H1 (cell line): ENCODE measurements around the gene IWS1. TPM values are rescaled to one million over a fixed set of nuclear protein-coding genes. Genes with fewer than 3 reads are reported as not detected.
A peak's percentile ranks its signal among the peaks of the same experiment; 100 is the strongest.

ENCODE experiments used
- CTCF ChIA-PET: fragments of 300-600 bp; sonication (Branson Sonifier 250); formaldehyde crosslinking; loops from one replicate; lab custom pipeline; 2021; ENCODE audit not compliant: partially characterized antibody; lab: Charles Lee
- POLR2A ChIA-PET: fragments of 300-600 bp; sonication (Branson Sonifier 250); formaldehyde crosslinking; loops from one replicate; lab custom pipeline; 2021; ENCODE audit warnings: inconsistent platforms; ENCODE audit not compliant: partially characterized antibody; lab: Charles Lee
- DNase-seq, 2 experiments: peaks; one replicate each; pipeline versions ENCODE4 v3.0.0 to v3.0.0-alpha.2; 2010 to 2022; ENCODE audit warnings: low spot score in 2 of 2, low read depth in 1 of 2, mixed read lengths in 1 of 2
- FAIRE-seq: peaks from 2 replicates; lab custom pipeline; 2011; peaks lifted over from hg19 to GRCh38; lab: Jason Lieb, UNC
- H2AFZ ChIP-seq: 2 replicates; pipeline ENCODE4 v1.8.1; 2012; ENCODE audit warnings: low read length, inconsistent platforms
- H2AK5ac ChIP-seq: 2 replicates; pipeline ENCODE4 v1.6.1; 2013; ENCODE audit warnings: low read depth, low read length
- H2BK120ac ChIP-seq: replicated peaks from 2 replicates; pipeline ENCODE3; 2013; ENCODE audit warnings: low read depth, low read length, inconsistent platforms
- H2BK12ac ChIP-seq: 2 replicates; pipeline ENCODE4 v1.6.1; 2013; ENCODE audit warnings: low read depth, low read length
- H2BK15ac ChIP-seq: 2 replicates; pipeline ENCODE4 v1.6.1; 2013; ENCODE audit warnings: low read length
- H2BK20ac ChIP-seq: 2 replicates; pipeline ENCODE4 v1.6.1; 2013; ENCODE audit warnings: low read length
- H2BK5ac ChIP-seq: 2 replicates; pipeline ENCODE4 v1.6.1; 2013; ENCODE audit warnings: low read depth, low read length
- H3K14ac ChIP-seq: 2 replicates; pipeline ENCODE4 v1.6.1; 2013; ENCODE audit warnings: inconsistent platforms; ENCODE audit not compliant: insufficient read length
- H3K18ac ChIP-seq: 2 replicates; pipeline ENCODE4 v1.6.1; 2013; ENCODE audit warnings: low read length; ENCODE audit errors: extremely low read depth
- H3K23ac ChIP-seq: 2 replicates; pipeline ENCODE4 v1.6.1; 2013; ENCODE audit warnings: inconsistent platforms; ENCODE audit not compliant: insufficient read length
- H3K23me2 ChIP-seq: 2 replicates; pipeline ENCODE4 v1.6.1; 2013; ENCODE audit warnings: low read depth, low read length
- H3K27ac ChIP-seq: 2 replicates; pipeline ENCODE4 v1.6.1; 2011; ENCODE audit warnings: low read depth, low read length, inconsistent platforms
- H3K27me3 ChIP-seq, 4 experiments: replicated peaks in 1 of 4; 1 replicate in 1 of 4; 2 replicates in 3 of 4; pipeline versions ENCODE4 v1.6.1 to v1.8.1; 2011 to 2013; ENCODE audit warnings: low read length in 3 of 4, mild to moderate bottlenecking in 3 of 4, inconsistent platforms in 2 of 4, mixed read lengths in 2 of 4, moderate library complexity in 1 of 4; ENCODE audit not compliant: control insufficient read depth in 3 of 4, insufficient read depth in 3 of 4; ENCODE audit errors: extremely low read depth in 1 of 4
- H3K36me3 ChIP-seq, 4 experiments: 2 replicates each; pipeline versions ENCODE4 v1.6.1 to v1.8.1; 2011 to 2013; ENCODE audit warnings: mild to moderate bottlenecking in 4 of 4, low read length in 3 of 4, moderate library complexity in 2 of 4, control low read depth in 1 of 4, inconsistent platforms in 1 of 4; ENCODE audit not compliant: insufficient read depth in 4 of 4, control insufficient read depth in 2 of 4
- H3K4ac ChIP-seq: replicated peaks from 2 replicates; pipeline ENCODE3; 2013; ENCODE audit warnings: low read length, low read depth, mixed read lengths, inconsistent platforms; ENCODE audit not compliant: insufficient read length
- H3K4me1 ChIP-seq, 4 experiments: replicated peaks in 1 of 4; 1 replicate in 1 of 4; 2 replicates in 3 of 4; pipeline versions ENCODE4 v1.6.1 to v1.8.1; 2011 to 2013; ENCODE audit warnings: low read length in 3 of 4, inconsistent platforms in 2 of 4, mixed read lengths in 1 of 4; ENCODE audit not compliant: insufficient read depth in 4 of 4, control insufficient read depth in 3 of 4
- H3K4me2 ChIP-seq, 2 experiments: 2 replicates each; pipeline versions ENCODE4 v1.6.1 to v1.8.1; 2011 to 2013; ENCODE audit warnings: low read depth in 2 of 2, low read length in 2 of 2, control low read depth in 1 of 2, inconsistent platforms in 1 of 2, mild to moderate bottlenecking in 1 of 2; ENCODE audit not compliant: insufficient read depth in 1 of 2
- H3K4me3 ChIP-seq, 4 experiments: fragments of 200-600, 300-600 bp in 1 of 4; sonication (generic), shearing (Covaris generic), sonication (Bioruptor Twin) in 1 of 4; 2 replicates each; pipeline versions ENCODE4 v1.5.1 to v1.8.1; 2011 to 2016; ENCODE audit warnings: low read length in 4 of 4, low read depth in 3 of 4, control low read depth in 2 of 4, inconsistent platforms in 2 of 4, mild to moderate bottlenecking in 2 of 4, mixed read lengths in 1 of 4, moderate library complexity in 1 of 4; ENCODE audit not compliant: insufficient read depth in 2 of 4; ENCODE audit errors: extremely low read depth in 1 of 4
- H3K56ac ChIP-seq: replicated peaks from 2 replicates; pipeline ENCODE3; 2013; ENCODE audit warnings: low read depth, mild to moderate bottlenecking, mixed read lengths, low read length, inconsistent platforms; ENCODE audit not compliant: insufficient read length
- H3K79me1 ChIP-seq: 2 replicates; pipeline ENCODE4 v1.6.1; 2013; ENCODE audit warnings: low read depth, low read length, control low read depth
- H3K79me2 ChIP-seq, 2 experiments: 2 replicates each; pipeline versions ENCODE4 v1.6.1 to v1.8.1; 2012 to 2013; ENCODE audit warnings: low read length in 2 of 2, mild to moderate bottlenecking in 2 of 2, inconsistent platforms in 1 of 2; ENCODE audit not compliant: insufficient read depth in 2 of 2, control insufficient read depth in 1 of 2
- H3K9ac ChIP-seq, 4 experiments: replicated peaks in 1 of 4; 1 replicate in 1 of 4; 2 replicates in 3 of 4; pipeline versions ENCODE4 v1.6.1 to v1.8.1; 2011 to 2013; ENCODE audit warnings: low read depth in 3 of 4, low read length in 3 of 4, control low read depth in 2 of 4, mild to moderate bottlenecking in 2 of 4, moderate library complexity in 2 of 4, inconsistent platforms in 1 of 4; ENCODE audit errors: extremely low read depth in 1 of 4
- H3K9me3 ChIP-seq, 2 experiments: 2 replicates each; pipeline versions ENCODE4 v1.6.1 to v1.8.1; 2012 to 2013; ENCODE audit warnings: mild to moderate bottlenecking in 2 of 2, moderate library complexity in 2 of 2, control low read depth in 1 of 2, inconsistent platforms in 1 of 2, low read depth in 1 of 2, low read length in 1 of 2, mixed read lengths in 1 of 2; ENCODE audit not compliant: insufficient read depth in 2 of 2
- H4K20me1 ChIP-seq, 2 experiments: replicated peaks in 1 of 2; 2 replicates each; pipeline versions ENCODE3 to v1.8.1; 2011 to 2013; ENCODE audit warnings: inconsistent platforms in 2 of 2, low read length in 2 of 2, mild to moderate bottlenecking in 1 of 2; ENCODE audit not compliant: insufficient read depth in 2 of 2, control insufficient read depth in 1 of 2
- H4K5ac ChIP-seq: 2 replicates; pipeline ENCODE4 v1.6.1; 2013; ENCODE audit warnings: low read length, low read depth, mixed read lengths, inconsistent platforms; ENCODE audit not compliant: insufficient read length
- H4K8ac ChIP-seq: 2 replicates; pipeline ENCODE4 v1.8.0; 2013; ENCODE audit warnings: mild to moderate bottlenecking, moderate library complexity, low read length, inconsistent platforms; ENCODE audit not compliant: insufficient read depth; ENCODE audit errors: extremely low read depth
- H4K91ac ChIP-seq: replicated peaks from 2 replicates; pipeline ENCODE3; 2013; ENCODE audit warnings: low read length, mixed read lengths, inconsistent platforms; ENCODE audit not compliant: insufficient read length
- BRCA1 ChIP-seq: IDR thresholded peaks from 2 replicates; pipeline ENCODE4 v1.6.1; 2012; ENCODE audit warnings: low read depth, low read length, improper control_type of control experiment
- CBX8 ChIP-seq: fragments of 300-800, 300-1000 bp; sonication (generic); IDR thresholded peaks from 2 replicates; pipeline ENCODE4 v1.7.1; 2016; ENCODE audit warnings: low read depth, low read length, borderline replicate concordance
- EGR1 ChIP-seq: IDR thresholded peaks from 2 replicates; pipeline ENCODE4 v1.6.1; 2011; ENCODE audit warnings: low read depth, low read length, borderline replicate concordance
- HDAC2 ChIP-seq, 2 experiments: fragments of 300-600 bp in 1 of 2; sonication (generic) in 1 of 2; IDR thresholded peaks; 2 replicates each; pipeline ENCODE4 v1.6.1; 2011 to 2012; ENCODE audit warnings: low read depth in 2 of 2, low read length in 2 of 2, mild to moderate bottlenecking in 2 of 2, moderate library complexity in 2 of 2, borderline replicate concordance in 1 of 2, inconsistent platforms in 1 of 2
- RAD21 ChIP-seq, 2 experiments: IDR thresholded peaks in 1 of 2; conservative IDR thresholded peaks in 1 of 2; 2 replicates each; pipeline ENCODE4 v1.6.1; 2011; ENCODE audit warnings: low read depth in 2 of 2, low read length in 2 of 2, improper control_type of control experiment in 1 of 2, inconsistent platforms in 1 of 2, mild to moderate bottlenecking in 1 of 2, moderate library complexity in 1 of 2
- RBBP5 ChIP-seq: IDR thresholded peaks from 2 replicates; pipeline ENCODE4 v1.7.1; 2012; ENCODE audit warnings: low read depth, mild to moderate bottlenecking, inconsistent platforms, low read length, moderate library complexity, borderline replicate concordance
- SP4 ChIP-seq: IDR thresholded peaks from 2 replicates; pipeline ENCODE4 v1.6.1; 2012; ENCODE audit warnings: low read length, inconsistent platforms
- WGBS, 2 experiments: shearing (Covaris generic) in 1 of 2; methylation state at CpG; one replicate each; pipeline versions ENCODE4 v1.1.6 to v1.1.7; 2013 to 2015; ENCODE audit warnings: low lambda C conversion rate in 2 of 2, mixed read lengths in 2 of 2, inconsistent platforms in 1 of 2, low coverage in 1 of 2, missing lambda C conversion rate in 1 of 2; ENCODE audit not compliant: insufficient replicate concordance in 2 of 2, insufficient coverage in 1 of 2, insufficient read length in 1 of 2; ENCODE audit errors: extremely low coverage in 1 of 2, missing lambda C conversion rate in 1 of 2; 5-methylcytosine and 5-hydroxymethylcytosine counted together
- polyA plus RNA-seq, 7 experiments: library from polyadenylated mRNA; depleted of rRNA in 3 of 7; stranded (reverse) in 5 of 7; unstranded in 2 of 7; fragments of >200 nt in 5 of 7; fragments of 200-250 nt in 2 of 7; gene quantifications; 1 replicate in 5 of 7; 2 replicates in 1 of 7; 4 replicates in 1 of 7; pipeline versions ENCODE4 v1.2.1 to v1.2.3, GENCODE V29; 2011 to 2013; ENCODE audit warnings: missing spikeins in 2 of 7, mixed read lengths in 2 of 7
- total RNA-seq: library from RNA; stranded (reverse); fragmentation: NEBNext Ultra II Directional; extraction: Animal tissue kit (Norgen Biotek cat#: 25700); gene quantifications from 2 replicates; pipeline ENCODE4 v1.2.1, GENCODE V29; 2021
- TF ChIP-seq, protein P1 (sequence below), 3 experiments: IDR thresholded peaks; 1 replicate in 2 of 3; 2 replicates in 1 of 3; pipeline versions ENCODE4 v1.5.1 to v1.6.1; 2011; ENCODE audit warnings: low read length in 3 of 3, mild to moderate bottlenecking in 3 of 3, inconsistent platforms in 2 of 3, low read depth in 1 of 3, moderate library complexity in 1 of 3; ENCODE audit not compliant: insufficient read depth in 1 of 3; ENCODE audit errors: control extremely low read depth in 1 of 3

The IWS1 gene
- total and polyA plus RNA-seq, 2 of the 8 experiments (the other 6 are each of a cell fraction or from before 2014, with no cell fraction given) = 18.4 to 64.8 TPM

DNA sequence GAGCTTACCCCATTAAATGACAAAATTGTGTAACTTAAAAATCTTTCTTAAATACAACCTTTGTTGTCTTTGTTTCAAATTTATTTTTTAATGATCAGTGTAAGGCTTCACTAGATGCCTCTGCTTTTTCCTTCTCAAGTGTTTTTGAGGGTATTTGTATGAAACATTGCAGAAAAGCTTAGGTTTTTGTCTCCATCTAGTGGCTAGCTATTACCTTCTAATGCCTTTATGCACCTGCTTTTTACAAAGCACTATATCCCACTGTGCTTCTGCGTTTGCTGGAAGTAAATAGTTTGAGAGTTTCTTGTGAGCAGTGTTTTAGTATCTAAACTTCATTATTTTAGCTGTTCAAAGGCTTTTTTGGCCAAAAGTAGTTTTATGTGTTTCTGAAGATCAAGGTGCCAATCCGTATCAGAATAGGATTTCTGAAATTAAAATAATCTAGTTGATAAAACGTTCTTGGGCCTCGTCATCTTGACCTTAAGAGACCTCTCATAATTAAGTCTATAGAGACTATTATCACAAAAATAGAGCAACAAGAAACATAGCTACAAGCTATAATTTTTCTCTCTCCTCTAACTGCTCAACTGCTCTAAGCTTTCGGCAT lies 47.0 kb downstream of the IWS1 start:
- Histone ChIP-seq H3K18ac (no peak overlapping the region), H3K4me2 (no peak overlapping the region), H2BK15ac (no peak overlapping the region), H2BK12ac (no peak overlapping the region), H2BK5ac (no peak overlapping the region), H3K4ac (no peak overlapping the region), H3K4me3 (no peak overlapping the region), H3K56ac (no peak overlapping the region), H2AK5ac (no peak overlapping the region), H4K5ac (no peak overlapping the region), H4K20me1 (peaks cover 0 to 2% of the 10 kb centered on the region in 2 experiments), H2AFZ (no peak overlapping the region), H2BK120ac (no peak overlapping the region), H3K79me2 (no peaks in the 10 kb centered on the region), H3K9ac (no peak overlapping the region), H3K23me2 (no peaks in the 10 kb centered on the region), H3K36me3 (peaks cover 0 to 30% (median 17%) of the 10 kb centered on the region in 4 experiments; a peak in 6 of 8 replicates), H3K27ac (no peak overlapping the region), H3K4me1 (peaks cover 3 to 18% (median 7%) of the 10 kb centered on the region in 4 experiments; a peak in 6 of 7 replicates), H3K9me3 (no peaks in the 10 kb centered on the region), H4K8ac (no peak overlapping the region), H2BK20ac (no peak overlapping the region), H3K14ac (no peak overlapping the region), H3K23ac (no peak overlapping the region), H3K79me1 (no peaks in the 10 kb centered on the region), H3K27me3 (no peaks in the 10 kb centered on the region), H4K91ac (no peak overlapping the region)
- POLR2A ChIA-PET = interaction anchor here (0.7 to 2.6 kb wide), 11 partner anchors 12 to 213 kb away, joined by 3 to 7 read pairs (median 3); partner anchors contain the start of gene IWS1
- WGBS, 2 experiments = 63% methylated on average over 5 of the region's 5 CpGs; no CpG with 5 or more reads in 1 of the 2 experiments
- DNase-seq (no peak), FAIRE-seq (peak; percentile 94)
- CTCF ChIA-PET = interaction anchor here (0.6 to 5.5 kb wide), 40 partner anchors 10 to 282 kb away, joined by 3 to 54 read pairs (median 4); partner anchors contain the start of gene ERCC3
- no peak for TF ChIP-seq HDAC2 (IDR thresholded peaks at IDR 0.05; ENCODE audit: borderline replicate concordance in 1 of 2, low read depth in 2 of 2, low read length in 2 of 2)
- no peak for TF ChIP-seq BRCA1
- 0 out of 2 replicates have a peak, but pooled peaks have one; percentile 25 for TF ChIP-seq EGR1
- TF ChIP-seq SP4 = no peak
- TF ChIP-seq CBX8 = no peak
- TF ChIP-seq, protein P1, sequence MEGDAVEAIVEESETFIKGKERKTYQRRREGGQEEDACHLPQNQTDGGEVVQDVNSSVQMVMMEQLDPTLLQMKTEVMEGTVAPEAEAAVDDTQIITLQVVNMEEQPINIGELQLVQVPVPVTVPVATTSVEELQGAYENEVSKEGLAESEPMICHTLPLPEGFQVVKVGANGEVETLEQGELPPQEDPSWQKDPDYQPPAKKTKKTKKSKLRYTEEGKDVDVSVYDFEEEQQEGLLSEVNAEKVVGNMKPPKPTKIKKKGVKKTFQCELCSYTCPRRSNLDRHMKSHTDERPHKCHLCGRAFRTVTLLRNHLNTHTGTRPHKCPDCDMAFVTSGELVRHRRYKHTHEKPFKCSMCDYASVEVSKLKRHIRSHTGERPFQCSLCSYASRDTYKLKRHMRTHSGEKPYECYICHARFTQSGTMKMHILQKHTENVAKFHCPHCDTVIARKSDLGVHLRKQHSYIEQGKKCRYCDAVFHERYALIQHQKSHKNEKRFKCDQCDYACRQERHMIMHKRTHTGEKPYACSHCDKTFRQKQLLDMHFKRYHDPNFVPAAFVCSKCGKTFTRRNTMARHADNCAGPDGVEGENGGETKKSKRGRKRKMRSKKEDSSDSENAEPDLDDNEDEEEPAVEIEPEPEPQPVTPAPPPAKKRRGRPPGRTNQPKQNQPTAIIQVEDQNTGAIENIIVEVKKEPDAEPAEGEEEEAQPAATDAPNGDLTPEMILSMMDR (IDR thresholded peaks at IDR 0.05; ENCODE audit: control extremely low read depth in 1 of 3, insufficient read depth in 1 of 3, low read depth in 1 of 3, low read length in 3 of 3) = peak in 2 of 3 experiments; percentile 58 to 71; a peak in 3 of 4 replicates
- peak; percentile 81 to 82 for TF ChIP-seq RAD21 (IDR thresholded peaks at IDR 0.05 in 1 of 2, conservative IDR thresholded peaks at IDR 0.05 in 1 of 2; ENCODE audit: low read depth in 2 of 2, low read length in 2 of 2)
- TF ChIP-seq RBBP5 = no peak
